ENCODE data around the gene ZNF33B.

Gene ZNF33B

GRCh38 chr10:42543840-42544372 lies 94.5 kb downstream of the ZNF33B start:
- Histone ChIP-seq H3K36me3 (peaks cover 46% of the 10 kb centered on the region), H3K4me1 (no peaks in the 10 kb centered on the region), H3K9me3 (peaks cover 72% of the 10 kb centered on the region), H3K4me2 (no peak overlapping the region), H3K4me3 (no peak overlapping the region), H3K27ac (no peak overlapping the region), H4K20me1 (no peaks in the 10 kb centered on the region), H3K27me3 (no peaks in the 10 kb centered on the region), H3K9ac (no peak overlapping the region)
- TF ChIP-seq Cebpa-rat (IDR thresholded peaks at IDR 0.05): no peak
